T-cell (primary cell): ENCODE measurements around the gene PIM2. TPM values are rescaled to one million over a fixed set of nuclear protein-coding genes. Genes with fewer than 3 reads are reported as not detected.

Source experiments
- ATAC-seq, 4 experiments: fragments of 200-7000 bp in 3 of 4; fragments of 150-1000 bp in 1 of 4; cut with Tn5 transposase; replicated peaks in 1 of 4; 1 replicate in 3 of 4; 2 replicates in 1 of 4; pipeline ENCODE4 v1.10.0; 2021; ENCODE audit warnings: moderate library complexity in 3 of 4, mild to moderate bottlenecking in 2 of 4, moderate number of reproducible peaks in 1 of 4
- CTCF ChIA-PET, 2 donors: fragments of 300-600 bp; sonication (Branson Sonifier 250); formaldehyde crosslinking; loops; one replicate each; lab custom pipeline; 2022; ENCODE audit warnings: antibody characterized with exemption in 2 of 2; lab: Charles Lee
- POLR2A ChIA-PET, 2 donors: fragments of 300-600 bp; sonication (Branson Sonifier 250); formaldehyde crosslinking; loops; one replicate each; lab custom pipeline; 2022; ENCODE audit warnings: antibody characterized with exemption in 2 of 2; lab: Charles Lee
- DNase-seq, 35 experiments: peaks; one replicate each; pipeline versions ENCODE4 v3.0.0 to v3.0.0-alpha.2; 2013 to 2023
- H3K27ac ChIP-seq: one replicate; pipeline ENCODE4 v1.5.1; 2013; ENCODE audit warnings: low read length
- H3K27me3 ChIP-seq, 2 experiments: replicated peaks in 1 of 2; 1 replicate in 1 of 2; 2 replicates in 1 of 2; pipeline versions ENCODE4 v1.6.1 to v1.7.0; 2013; ENCODE audit warnings: low read length in 1 of 2, mixed read lengths in 1 of 2; ENCODE audit not compliant: control insufficient read depth in 2 of 2, insufficient read depth in 2 of 2; ENCODE audit errors: extremely low read depth in 1 of 2
- H3K36me3 ChIP-seq, 2 donors: 1 replicate in 1 of 2; 2 replicates in 1 of 2; pipeline versions ENCODE4 v1.6.1 to v1.7.0; 2013; ENCODE audit warnings: low read length in 1 of 2; ENCODE audit not compliant: control insufficient read depth in 2 of 2, insufficient read depth in 1 of 2; ENCODE audit errors: extremely low read depth in 1 of 2
- H3K4me1 ChIP-seq, 2 experiments: 1 replicate in 1 of 2; 2 replicates in 1 of 2; pipeline versions ENCODE4 v1.6.1 to v1.7.0; 2013; ENCODE audit warnings: low read length in 2 of 2, mixed read lengths in 1 of 2; ENCODE audit not compliant: insufficient read depth in 2 of 2, control insufficient read depth in 1 of 2; ENCODE audit errors: extremely low read depth in 1 of 2
- H3K4me3 ChIP-seq, 2 donors: 1 replicate in 1 of 2; 2 replicates in 1 of 2; pipeline versions ENCODE4 v1.5.1 to v1.7.0; 2013; ENCODE audit warnings: mild to moderate bottlenecking in 2 of 2, low read length in 1 of 2, moderate library complexity in 1 of 2; ENCODE audit not compliant: control insufficient read depth in 1 of 2; ENCODE audit errors: extremely low read depth in 1 of 2
- H3K9me3 ChIP-seq: 2 replicates; pipeline ENCODE4 v1.7.0; 2013
- H3K27ac Mint-ChIP-seq, 2 donors: one replicate each; pipeline ENCODE4 v1.8.0; 2020 to 2021; ENCODE audit warnings: mild to moderate bottlenecking in 2 of 2, mixed read lengths in 2 of 2
- H3K27me3 Mint-ChIP-seq, 2 donors: one replicate each; pipeline ENCODE4 v1.8.0; 2021 to 2022; ENCODE audit warnings: mixed read lengths in 2 of 2
- H3K36me3 Mint-ChIP-seq: one replicate; pipeline ENCODE4 v1.8.0; 2021; ENCODE audit warnings: mixed read lengths
- H3K4me1 Mint-ChIP-seq, 3 donors: one replicate each; pipeline ENCODE4 v1.8.0; 2020 to 2022; ENCODE audit warnings: mixed read lengths in 3 of 3, mild to moderate bottlenecking in 1 of 3
- H3K4me3 Mint-ChIP-seq, 3 donors: one replicate each; pipeline ENCODE4 v1.8.0; 2020 to 2022; ENCODE audit warnings: mild to moderate bottlenecking in 3 of 3, mixed read lengths in 3 of 3, moderate library complexity in 3 of 3
- H3K9me3 Mint-ChIP-seq, 3 donors: one replicate each; pipeline ENCODE4 v1.8.0; 2020 to 2022; ENCODE audit warnings: mixed read lengths in 3 of 3
- WGBS: methylation state at CpG from one replicate; pipeline ENCODE4 v1.1.5; 2013; ENCODE audit warnings: missing lambda C conversion rate; ENCODE audit not compliant: insufficient coverage; 5-methylcytosine and 5-hydroxymethylcytosine counted together
- total RNA-seq, 35 experiments: library from RNA in 6 of 35; stranded (reverse) in 6 of 35; fragments of 120-200 nt in 1 of 35; gene quantifications; one replicate each; pipeline versions ENCODE4 v1.2.1 to v1.2.4 and lab custom pipeline; 2013 to 2026

The PIM2 gene
- total RNA-seq, 5 donors from 2014 or later (not counting 1 experiment from before 2014, with no cell fraction given) = 152 to 325 (median 160) TPM

DNA sequence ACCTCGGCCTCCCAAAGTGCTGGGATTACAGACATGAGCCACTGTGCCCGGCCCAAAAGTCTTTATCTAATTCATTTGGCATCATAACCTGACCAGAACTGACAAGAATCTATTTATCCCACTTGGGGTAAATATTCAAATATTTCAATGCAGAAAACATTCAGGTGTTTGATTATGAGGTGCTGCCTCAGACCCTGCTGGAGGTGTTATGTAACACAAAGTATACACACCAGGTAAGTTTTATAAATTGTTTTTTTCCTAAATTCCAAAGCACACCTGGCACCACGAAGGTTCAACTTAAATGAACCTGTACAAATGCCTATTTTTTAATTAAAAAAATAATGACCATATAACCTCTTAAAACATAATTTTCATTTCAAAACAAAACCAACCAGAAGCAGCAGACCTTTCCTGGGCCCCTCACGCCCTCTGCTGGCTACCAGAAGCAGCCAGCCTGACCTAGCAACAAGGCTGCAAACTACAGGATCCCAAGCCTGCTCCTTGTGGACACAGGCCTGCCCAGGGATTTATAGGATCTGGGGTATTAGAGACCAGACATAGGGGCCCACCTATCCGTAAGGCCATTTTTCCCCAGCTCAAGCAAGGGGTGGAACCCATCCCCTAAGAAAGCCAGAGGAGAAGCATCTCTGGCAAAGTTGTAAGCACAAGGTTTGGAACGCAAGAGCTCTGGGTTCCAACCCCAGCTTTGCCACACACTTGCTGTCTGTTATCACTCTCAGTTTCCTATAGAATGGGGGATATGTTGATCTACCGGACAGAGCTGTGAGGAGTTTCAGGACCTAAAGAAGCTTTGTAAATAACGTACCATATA is 26.9 kb upstream of the PIM2 start:
- Histone ChIP-seq H3K27me3 (no peaks in the 10 kb centered on the region), H3K4me1 (peaks cover 3 to 58% of the 10 kb centered on the region in 2 experiments), H3K27ac (no peak overlapping the region), H3K9me3 (no peaks in the 10 kb centered on the region), H3K4me3 (no peak overlapping the region), H3K36me3 (peaks cover 0 to 23% of the 10 kb centered on the region in 2 donors)
- H3K27me3 Mint-ChIP-seq = no peaks in the 10 kb centered on the region
- no peaks in the 10 kb centered on the region for H3K9me3 Mint-ChIP-seq
- no CpG with 5 or more reads among the region's 8 CpGs for WGBS
- peak in 33 of 35 experiments; percentile 25 to 71 (median 47) for DNase-seq
- peak; percentile 55 to 66 (median 63) for ATAC-seq
- H3K4me1 Mint-ChIP-seq = peaks cover 53 to 62% (median 57%) of the 10 kb centered on the region in 3 donors
- CTCF ChIA-PET = interaction anchor here (0.7 to 1.7 kb wide), 9 partner anchors 8 to 1173 kb away, joined by 3 to 5 read pairs (median 3); partner anchors contain the start of gene SLC35A2 (in 1 of the 2)
- H3K4me3 Mint-ChIP-seq = peak overlapping the region; percentile 9 to 61 (median 28)
- H3K27ac Mint-ChIP-seq = peak overlapping the region; percentile 71 to 72
- POLR2A ChIA-PET = interaction anchor here in 1 of 2 donors (0.7 to 1.0 kb wide), 2 partner anchors 12 to 20 kb away, joined by 3 to 6 read pairs; no protein-coding TSS in a partner anchor
- H3K36me3 Mint-ChIP-seq = peaks cover 17% of the 10 kb centered on the region

DNA sequence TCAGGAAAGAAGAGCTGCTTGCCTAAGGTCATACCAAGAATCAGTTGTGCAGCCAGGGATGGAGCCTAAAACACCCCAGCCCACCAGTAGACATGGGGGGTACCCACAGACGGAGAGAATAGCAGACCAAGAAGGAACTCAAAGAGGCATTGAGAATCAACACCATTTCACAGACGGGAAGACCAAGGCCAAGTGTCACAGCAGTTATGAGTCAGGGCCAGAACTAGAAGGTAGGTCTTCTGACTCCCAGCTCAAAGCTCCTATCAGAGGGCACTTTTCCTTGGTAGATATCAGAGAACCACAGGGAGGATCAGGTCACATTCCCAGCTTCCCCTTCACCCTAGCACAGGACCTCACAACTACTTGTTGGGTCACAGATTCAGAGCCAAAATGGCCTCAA is 24.1 kb upstream of the PIM2 start:
- Mint-ChIP-seq H3K4me3 (peak overlapping the region in 2 of 3 donors; percentile 48 to 58), H3K36me3 (peaks cover 16% of the 10 kb centered on the region), H3K27ac (peak overlapping the region; percentile 90 to 95), H3K9me3 (no peaks in the 10 kb centered on the region), H3K4me1 (peaks cover 81 to 83% (median 81%) of the 10 kb centered on the region in 3 donors), H3K27me3 (no peaks in the 10 kb centered on the region)
- Histone ChIP-seq H3K4me3 (no peak overlapping the region), H3K9me3 (no peaks in the 10 kb centered on the region), H3K27me3 (no peaks in the 10 kb centered on the region), H3K36me3 (peaks cover 0 to 18% of the 10 kb centered on the region in 2 donors), H3K27ac (peak overlapping the region; percentile 38), H3K4me1 (peaks cover 12 to 77% of the 10 kb centered on the region in 2 experiments)
- ATAC-seq (no peak), DNase-seq (no peak)
- WGBS = no CpG with 5 or more reads among the region's 2 CpGs
- POLR2A ChIA-PET = no interaction called here
- CTCF ChIA-PET = interaction anchor here (0.6 to 1.3 kb wide), 2 partner anchors 22 to 141 kb away, joined by 3 to 4 read pairs; partner anchors contain the start of gene HDAC6 (in 1 of the 2)

DNA sequence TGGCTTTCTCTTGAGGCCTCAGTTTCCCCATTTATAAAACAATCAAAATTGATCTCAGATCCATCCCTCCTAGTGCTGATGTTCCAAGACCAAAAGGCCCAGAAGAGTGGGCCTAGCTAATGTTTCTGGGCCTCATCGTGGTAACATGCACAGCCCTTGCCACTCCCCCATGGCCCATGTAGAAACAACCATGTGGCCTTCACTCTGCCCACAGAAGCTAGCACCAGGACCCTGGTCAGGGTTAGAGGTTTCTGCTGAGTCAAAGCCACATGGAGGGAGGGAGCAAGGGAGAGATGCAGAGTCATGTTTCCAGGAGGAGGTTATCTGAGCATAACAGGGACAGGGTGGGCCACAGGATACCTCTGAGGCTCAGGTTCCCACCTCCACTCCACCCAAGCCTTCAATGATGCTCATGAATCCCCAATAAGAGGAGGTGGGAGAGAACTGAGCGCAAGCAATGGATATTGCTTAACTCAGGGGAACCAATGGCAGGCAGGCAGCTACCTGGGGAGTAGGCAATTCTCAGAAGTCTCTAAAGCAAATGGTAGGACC is 21.7 kb upstream of the PIM2 start:
- peak overlapping the region in 2 of 3 donors; percentile 70 to 76 for H3K4me3 Mint-ChIP-seq
- no peak for ATAC-seq

DNA sequence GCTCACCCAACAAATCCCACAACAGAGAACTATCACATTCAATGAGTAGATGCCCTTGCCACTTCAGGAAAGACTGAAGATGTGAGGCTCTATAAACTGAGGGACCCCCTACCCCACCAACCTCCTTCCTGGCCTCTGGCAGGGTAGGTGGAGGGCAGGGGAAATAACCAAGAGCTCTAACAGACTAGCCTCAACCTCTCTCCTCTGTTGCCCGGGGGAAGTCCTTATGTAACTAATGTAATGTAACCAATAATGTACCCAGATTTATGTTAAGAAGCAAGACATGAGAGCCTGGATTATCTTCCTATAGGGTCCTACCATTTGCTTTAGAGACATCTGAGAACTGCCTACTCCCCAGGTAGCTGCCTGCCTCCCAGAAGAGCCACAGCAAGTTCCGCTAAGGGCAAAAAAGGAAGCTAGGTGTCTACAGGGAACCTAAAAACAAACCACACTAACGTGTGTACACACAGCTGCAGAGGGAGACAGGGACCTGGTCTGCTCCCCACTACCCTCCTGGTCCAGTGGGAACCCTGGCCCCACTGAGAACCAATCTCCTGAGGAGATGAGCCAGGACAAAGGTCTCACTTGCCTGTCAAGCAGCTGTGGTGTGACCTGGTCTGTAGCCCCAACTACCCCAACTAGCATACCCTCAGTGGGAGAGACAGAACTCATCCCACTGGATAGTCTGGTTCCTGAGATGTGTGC is 20.9 kb upstream of the PIM2 start:
- peaks cover 22% of the 10 kb centered on the region for H3K36me3 Mint-ChIP-seq
- peak in 18 of 35 experiments; percentile 10 to 59 (median 36) for DNase-seq
- H3K4me3 Mint-ChIP-seq = peak overlapping the region; percentile 67 to 76 (median 70)
- CTCF ChIA-PET = interaction anchor here (0.8 to 2.2 kb wide), 7 partner anchors 10 to 291 kb away, joined by 3 to 7 read pairs (median 4); partner anchors contain the start of gene SLC35A2 (in 1 of the 2)
- peaks cover 31 to 93% of the 10 kb centered on the region in 2 experiments for H3K4me1 ChIP-seq
- POLR2A ChIA-PET = interaction anchor here (0.6 to 3.5 kb wide), 9 partner anchors 9 to 703 kb away, joined by 3 to 23 read pairs (median 4); partner anchors contain the start of genes GRIPAP1 (in 1 of the 2), OTUD5 (in 1 of the 2), PQBP1 (in 1 of the 2) and TIMM17B (in 1 of the 2)
- no peaks in the 10 kb centered on the region for H3K27me3 ChIP-seq
- H3K27ac ChIP-seq = peak overlapping the region; percentile 98
- peaks cover 95 to 98% (median 96%) of the 10 kb centered on the region in 3 donors for H3K4me1 Mint-ChIP-seq
- H3K36me3 ChIP-seq = peaks cover 0 to 12% of the 10 kb centered on the region in 2 donors
- no peaks in the 10 kb centered on the region for H3K27me3 Mint-ChIP-seq
- H3K27ac Mint-ChIP-seq = peak overlapping the region; percentile 92 to 99
- peak; percentile 16 to 28 (median 20) for ATAC-seq
- H3K9me3 Mint-ChIP-seq = no peaks in the 10 kb centered on the region
- WGBS = no CpG with 5 or more reads among the region's 3 CpGs
- no peaks in the 10 kb centered on the region for H3K9me3 ChIP-seq
- H3K4me3 ChIP-seq = peak overlapping the region in 1 of 2 donors; percentile 14

More for the DNA sequence above, 21.7 kb upstream of the PIM2 start:
- Mint-ChIP-seq H3K4me1 (peaks cover 88 to 93% (median 90%) of the 10 kb centered on the region in 3 donors), H3K27ac (peak overlapping the region; percentile 92 to 99), H3K9me3 (no peaks in the 10 kb centered on the region), H3K27me3 (no peaks in the 10 kb centered on the region), H3K36me3 (peaks cover 18% of the 10 kb centered on the region)
- no peak for DNase-seq
- peaks cover 0 to 12% of the 10 kb centered on the region in 2 donors for H3K36me3 ChIP-seq
- H3K9me3 ChIP-seq = no peaks in the 10 kb centered on the region
- no peak overlapping the region for H3K4me3 ChIP-seq
- CTCF ChIA-PET = interaction anchor here (0.8 to 2.2 kb wide), 6 partner anchors 9 to 292 kb away, joined by 3 to 7 read pairs (median 4); no protein-coding TSS in a partner anchor
- POLR2A ChIA-PET = interaction anchor here (0.6 to 3.5 kb wide), 6 partner anchors 12 to 702 kb away, joined by 3 to 23 read pairs (median 4); partner anchors contain the start of genes OTUD5 (in 1 of the 2), PQBP1 (in 1 of the 2) and TIMM17B (in 1 of the 2)
- H3K27ac ChIP-seq = peak overlapping the region; percentile 98
- H3K27me3 ChIP-seq = no peaks in the 10 kb centered on the region
- WGBS = no CpG with 5 or more reads among the region's 2 CpGs
- peaks cover 24 to 89% of the 10 kb centered on the region in 2 experiments for H3K4me1 ChIP-seq

DNA sequence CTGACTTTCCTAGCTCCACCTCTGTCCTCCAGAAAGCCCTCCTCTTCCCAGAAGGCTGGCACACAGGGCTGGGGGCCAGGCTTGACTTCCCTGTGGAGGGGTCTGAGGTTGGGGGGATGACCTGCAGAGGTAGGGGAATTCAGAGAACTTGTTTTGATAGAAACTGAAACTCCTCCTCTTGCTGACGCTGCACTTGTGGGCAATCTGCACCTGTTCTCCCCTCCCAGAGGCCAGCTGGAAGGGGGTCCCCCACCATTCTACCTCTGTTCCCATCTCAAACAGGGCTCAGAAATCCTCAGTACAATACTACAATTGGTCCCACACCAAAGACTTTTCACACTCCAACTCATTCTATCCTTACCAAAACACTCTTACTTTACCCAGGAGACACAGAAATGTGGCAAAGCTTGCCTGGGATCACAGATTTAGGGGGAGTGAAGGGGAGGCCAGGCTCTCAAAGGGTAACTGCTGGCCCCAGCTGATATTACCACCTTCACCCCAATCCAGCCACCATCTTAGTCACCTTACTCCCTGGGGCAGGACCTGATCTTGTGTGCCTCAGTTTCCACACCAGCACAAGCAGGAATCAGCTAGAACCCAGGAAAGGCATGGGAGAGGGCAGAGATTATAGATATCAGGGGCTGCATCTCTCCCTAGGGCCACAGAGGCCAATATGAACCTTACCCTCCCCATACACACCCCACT is 20.0 kb upstream of the PIM2 start:
- Mint-ChIP-seq H3K9me3 (no peaks in the 10 kb centered on the region), H3K27ac (peak overlapping the region; percentile 92 to 99), H3K4me1 (peaks cover 96 to 98% (median 97%) of the 10 kb centered on the region in 3 donors), H3K4me3 (peak overlapping the region; percentile 67 to 76 (median 70)), H3K27me3 (no peaks in the 10 kb centered on the region), H3K36me3 (peaks cover 28% of the 10 kb centered on the region)
- ATAC-seq = peak; percentile 11 to 64 (median 27)
- DNase-seq = peak in 33 of 35 experiments; percentile 37 to 90 (median 78)
- Histone ChIP-seq H3K27me3 (no peaks in the 10 kb centered on the region), H3K4me3 (peak overlapping the region in 1 of 2 donors; percentile 14), H3K4me1 (peaks cover 33 to 93% of the 10 kb centered on the region in 2 experiments), H3K36me3 (peaks cover 0 to 20% of the 10 kb centered on the region in 2 donors), H3K9me3 (no peaks in the 10 kb centered on the region), H3K27ac (peak overlapping the region; percentile 98)
- no CpG with 5 or more reads among the region's 1 CpG for WGBS
- ChIA-PET CTCF (interaction anchor here in 1 of 2 donors (0.9 to 2.2 kb wide), 3 partner anchors 18 to 27 kb away, joined by 3 to 7 read pairs (median 5); partner anchors contain the start of gene SLC35A2), POLR2A (interaction anchor here (0.6 to 3.5 kb wide), 9 partner anchors 8 to 262 kb away, joined by 3 to 23 read pairs (median 4); partner anchors contain the start of genes GRIPAP1 (in 1 of the 2), OTUD5 (in 1 of the 2), PQBP1 (in 1 of the 2) and TIMM17B (in 1 of the 2))
